Cardiac fibroblast (primary cell): ENCODE measurements around the gene CKLF.

Experiments used
- DNase-seq, 2 donors: peaks; one replicate each; pipeline versions ENCODE4 v3.0.0 to v3.0.0-alpha.2; 2010; ENCODE audit warnings: low read depth in 2 of 2
- H3K4me3 ChIP-seq, 2 donors: replicated peaks in 1 of 2; 1 replicate in 1 of 2; 2 replicates in 1 of 2; pipeline ENCODE4 v1.5.1; 2011; ENCODE audit warnings: low read depth in 2 of 2, low read length in 2 of 2, mild to moderate bottlenecking in 2 of 2, moderate library complexity in 1 of 2
- TF ChIP-seq, protein P1 (sequence below): IDR thresholded peaks from one replicate; pipeline ENCODE4 v1.5.1; 2011; ENCODE audit warnings: low read depth, mild to moderate bottlenecking, low read length, inconsistent platforms

The CKLF gene

DNA sequence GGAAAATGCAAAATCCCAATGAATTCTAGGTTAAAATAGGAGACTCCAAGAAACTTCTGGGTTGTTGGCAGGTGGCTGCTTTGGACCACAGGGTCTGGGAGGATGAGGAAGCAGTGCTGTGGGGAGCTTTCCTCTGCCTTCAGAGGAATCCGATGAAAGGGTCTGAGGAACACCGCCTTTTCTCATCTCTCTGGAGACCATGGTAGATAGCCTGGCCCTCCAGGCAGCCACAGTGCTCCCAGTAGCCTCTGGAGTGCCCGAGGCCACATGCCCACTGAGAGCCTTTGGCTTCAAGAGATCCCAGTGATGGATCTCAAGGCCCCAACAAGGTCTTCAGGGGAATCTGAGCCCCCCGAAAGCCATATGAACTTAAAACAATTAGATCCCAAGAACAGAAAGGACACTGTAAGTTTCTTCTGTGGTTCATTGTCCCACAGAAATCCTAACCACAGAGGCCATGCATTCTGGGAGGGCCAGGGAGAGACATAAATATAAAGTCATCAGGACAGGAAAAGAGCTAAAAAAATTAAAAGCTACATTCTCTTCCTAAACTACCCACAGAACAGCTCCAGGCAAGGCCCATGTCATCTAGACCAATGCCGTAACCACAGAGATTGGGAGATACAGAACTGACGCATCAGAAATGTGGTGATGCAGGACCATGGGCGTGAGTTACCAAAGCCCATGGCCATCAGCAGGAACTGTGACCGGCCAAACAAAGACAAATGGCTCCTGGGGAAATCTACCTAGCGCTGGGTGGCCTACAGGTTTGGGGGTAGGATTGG lies 26.8 kb upstream of the CKLF start:
- H3K4me3 ChIP-seq, result no peak overlapping the region
- TF ChIP-seq, protein P1, sequence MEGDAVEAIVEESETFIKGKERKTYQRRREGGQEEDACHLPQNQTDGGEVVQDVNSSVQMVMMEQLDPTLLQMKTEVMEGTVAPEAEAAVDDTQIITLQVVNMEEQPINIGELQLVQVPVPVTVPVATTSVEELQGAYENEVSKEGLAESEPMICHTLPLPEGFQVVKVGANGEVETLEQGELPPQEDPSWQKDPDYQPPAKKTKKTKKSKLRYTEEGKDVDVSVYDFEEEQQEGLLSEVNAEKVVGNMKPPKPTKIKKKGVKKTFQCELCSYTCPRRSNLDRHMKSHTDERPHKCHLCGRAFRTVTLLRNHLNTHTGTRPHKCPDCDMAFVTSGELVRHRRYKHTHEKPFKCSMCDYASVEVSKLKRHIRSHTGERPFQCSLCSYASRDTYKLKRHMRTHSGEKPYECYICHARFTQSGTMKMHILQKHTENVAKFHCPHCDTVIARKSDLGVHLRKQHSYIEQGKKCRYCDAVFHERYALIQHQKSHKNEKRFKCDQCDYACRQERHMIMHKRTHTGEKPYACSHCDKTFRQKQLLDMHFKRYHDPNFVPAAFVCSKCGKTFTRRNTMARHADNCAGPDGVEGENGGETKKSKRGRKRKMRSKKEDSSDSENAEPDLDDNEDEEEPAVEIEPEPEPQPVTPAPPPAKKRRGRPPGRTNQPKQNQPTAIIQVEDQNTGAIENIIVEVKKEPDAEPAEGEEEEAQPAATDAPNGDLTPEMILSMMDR, result no peak
- DNase-seq, result peak in 1 of 2 donors; percentile 29

DNA sequence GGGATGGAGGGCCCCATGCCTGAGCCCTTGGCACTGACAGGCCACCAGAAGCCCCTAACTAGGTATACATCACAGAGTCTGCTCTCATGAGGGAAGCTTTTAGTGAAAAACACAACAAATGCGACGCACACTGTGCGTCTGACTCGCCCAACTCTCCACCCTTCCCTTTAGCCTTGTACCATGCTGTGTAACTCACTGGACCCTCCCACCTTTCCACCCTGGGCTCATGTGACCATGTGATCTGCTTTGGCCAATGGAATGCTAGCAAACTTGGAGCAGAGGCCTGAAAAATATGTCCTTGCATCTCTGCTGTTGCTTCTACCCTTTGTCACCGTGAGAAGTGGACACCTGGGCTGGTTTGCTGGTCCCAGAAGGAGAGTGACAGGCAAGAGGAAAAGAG lies 24.1 kb upstream of the CKLF start:
- no peak overlapping the region for H3K4me3 ChIP-seq
- TF ChIP-seq, protein P1, result no peak
- DNase-seq, result no peak

DNA sequence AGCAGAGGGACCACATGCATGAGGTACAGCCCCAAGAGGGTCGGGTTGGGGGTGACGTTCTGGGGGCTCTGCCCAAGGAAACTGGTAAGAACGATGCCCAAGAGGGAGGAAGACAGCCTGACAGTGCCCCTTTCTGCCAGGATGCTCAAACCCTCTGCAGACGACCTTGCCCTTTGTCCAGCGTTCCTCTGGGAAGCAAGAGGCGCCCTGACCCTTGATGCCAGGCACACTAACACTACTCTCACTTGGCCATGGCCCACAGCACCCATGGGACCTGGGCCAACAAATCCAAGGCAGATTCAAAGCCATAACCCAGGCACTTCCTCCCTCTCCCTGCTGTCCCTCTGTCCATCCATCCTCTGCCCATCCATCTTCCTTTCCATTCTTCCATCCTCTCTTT lies 22.9 kb upstream of the CKLF start:
- TF ChIP-seq, protein P1, result no peak
- no peak overlapping the region for H3K4me3 ChIP-seq
- no peak for DNase-seq

DNA sequence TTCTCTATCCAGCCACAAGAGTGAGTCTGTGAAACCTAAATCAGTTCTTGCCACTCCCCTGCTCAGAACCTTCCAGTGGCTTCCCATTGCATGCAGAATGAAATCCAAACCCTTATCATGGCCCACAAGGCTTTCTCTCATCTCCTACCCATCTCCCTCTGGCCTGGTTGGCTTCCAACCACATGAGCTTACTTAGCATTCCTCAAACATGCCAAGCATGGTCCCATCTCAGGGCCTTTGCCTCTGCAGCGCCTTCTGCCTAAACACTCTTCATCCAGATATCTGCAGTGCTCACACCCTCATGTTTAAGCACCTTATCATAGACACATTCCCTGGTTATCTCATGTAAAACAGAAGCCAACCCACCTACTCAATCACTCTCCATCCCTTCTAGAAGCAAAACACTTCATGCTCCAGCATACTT lies 18.0 kb upstream of the CKLF start:
- no peak overlapping the region for H3K4me3 ChIP-seq
- no peak for DNase-seq
- TF ChIP-seq, protein P1, result no peak

DNA sequence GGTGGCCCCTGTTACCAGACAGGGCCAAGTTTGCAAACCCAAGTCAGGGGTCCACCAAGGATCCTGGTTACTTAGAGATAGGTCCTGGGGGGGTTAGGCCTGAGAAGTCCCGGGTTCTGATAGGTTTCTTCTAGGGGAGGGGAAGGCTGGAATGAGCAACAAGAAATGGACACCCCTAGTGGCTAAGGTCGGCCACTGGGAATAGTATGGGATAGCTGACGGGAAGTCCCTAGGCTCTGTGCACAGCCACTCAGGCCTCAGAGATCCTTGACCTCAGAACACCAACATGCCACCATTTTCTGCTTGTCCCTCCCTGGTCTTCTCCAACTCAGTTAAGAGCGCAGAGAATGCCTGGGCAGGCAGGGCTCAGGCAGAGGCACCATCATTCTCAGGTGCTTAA lies 15.9 kb upstream of the CKLF start:
- no peak overlapping the region for H3K4me3 ChIP-seq
- TF ChIP-seq, protein P1, result no peak
- no peak for DNase-seq

DNA sequence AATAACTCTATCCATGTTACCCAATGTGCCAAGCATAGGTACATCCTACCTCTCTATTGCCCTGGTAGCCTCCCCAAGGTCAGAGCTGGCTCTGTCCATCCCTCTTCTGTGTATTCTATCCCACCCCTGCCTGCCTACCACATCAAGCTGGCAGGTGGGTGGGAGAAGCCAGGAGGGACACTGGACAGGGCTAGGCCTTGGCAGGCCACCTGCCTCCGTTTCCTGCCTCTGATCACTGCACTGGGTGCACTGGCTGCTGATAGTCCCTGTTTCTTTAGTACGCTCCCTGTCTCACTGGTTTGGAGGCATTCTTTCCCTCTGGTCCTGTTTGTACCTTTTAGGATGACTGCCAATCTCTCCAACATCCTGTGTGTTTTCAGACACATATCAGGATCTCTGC lies 15.1 kb upstream of the CKLF start:
- no peak overlapping the region for H3K4me3 ChIP-seq
- no peak for DNase-seq
- TF ChIP-seq, protein P1, result no peak

DNA sequence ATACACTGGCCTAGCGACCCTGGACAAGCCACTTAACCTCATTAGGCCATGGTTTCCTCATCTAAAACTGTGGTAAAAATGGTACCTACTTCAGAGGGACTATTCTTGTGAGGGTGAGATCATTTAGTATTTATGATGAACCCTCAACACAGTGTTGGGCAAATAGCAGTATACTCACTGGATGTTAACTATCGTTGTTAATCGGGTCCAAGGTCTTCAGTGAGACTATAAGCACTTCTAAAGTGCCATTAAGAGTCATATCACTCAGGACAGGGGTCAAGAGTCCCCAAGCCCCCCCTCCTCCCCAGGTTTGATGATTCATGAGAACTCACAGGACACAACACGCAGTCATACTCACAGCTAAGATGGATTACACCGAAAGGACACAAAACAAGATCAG lies 13.5 kb upstream of the CKLF start:
- no peak overlapping the region for H3K4me3 ChIP-seq
- DNase-seq, result no peak
- TF ChIP-seq, protein P1, result no peak
